HG03571 (cell line): ENCODE results near the gene AKAP10.
"Not testable (repeated sequence)": the region's sequence is repeated elsewhere in the genome, so short reads cannot be mapped to it uniquely, and the experiment has no call there.

Source experiments
- ATAC-seq: cut with Tn5 transposase; IDR thresholded peaks from one replicate; pipeline ENCODE4 v1.9.1; 2021; ENCODE audit not compliant: unreplicated experiment

Gene AKAP10

DNA sequence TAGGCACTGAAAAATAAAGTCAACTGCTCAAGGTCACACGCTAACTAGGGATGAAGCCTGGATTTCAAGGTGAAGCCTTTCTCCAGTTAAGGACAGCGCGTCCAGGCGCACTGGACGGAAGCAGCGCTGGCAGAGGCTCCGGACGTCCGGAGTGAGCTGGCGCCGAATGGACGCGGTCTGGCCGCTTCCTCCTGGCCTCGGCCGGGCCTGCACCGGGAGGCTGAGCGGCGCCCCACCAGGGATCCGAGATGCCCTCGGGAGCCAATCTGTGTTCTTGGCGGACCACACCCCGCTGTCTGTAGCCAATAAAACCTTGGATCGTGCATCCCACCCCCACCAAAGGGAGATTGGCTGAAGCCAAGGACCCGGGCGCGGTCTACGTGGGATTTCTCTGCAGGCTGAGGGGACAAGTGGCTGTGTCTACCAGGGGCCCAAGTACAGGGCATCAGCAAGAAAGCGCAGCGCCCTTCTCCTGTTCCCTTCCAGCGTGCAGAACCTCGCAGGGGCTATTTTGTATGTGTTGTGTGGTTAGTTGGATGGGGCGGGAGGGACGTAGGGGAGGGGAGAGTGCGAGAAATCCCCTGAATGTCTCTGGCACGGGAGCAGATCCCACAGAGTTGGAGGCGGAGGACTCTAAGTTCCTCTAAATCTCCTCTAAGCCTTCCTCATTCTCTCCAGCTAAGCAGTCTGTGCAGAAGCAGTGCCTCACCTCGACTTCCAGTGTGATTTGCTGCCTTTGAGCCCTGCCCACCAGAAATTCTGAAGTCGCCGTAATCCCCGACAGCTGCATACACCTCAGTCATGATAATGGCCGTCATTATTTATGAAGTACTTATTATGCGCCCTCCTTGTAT is 2.5 kb upstream of the AKAP10 start:
- ATAC-seq: no peak

DNA sequence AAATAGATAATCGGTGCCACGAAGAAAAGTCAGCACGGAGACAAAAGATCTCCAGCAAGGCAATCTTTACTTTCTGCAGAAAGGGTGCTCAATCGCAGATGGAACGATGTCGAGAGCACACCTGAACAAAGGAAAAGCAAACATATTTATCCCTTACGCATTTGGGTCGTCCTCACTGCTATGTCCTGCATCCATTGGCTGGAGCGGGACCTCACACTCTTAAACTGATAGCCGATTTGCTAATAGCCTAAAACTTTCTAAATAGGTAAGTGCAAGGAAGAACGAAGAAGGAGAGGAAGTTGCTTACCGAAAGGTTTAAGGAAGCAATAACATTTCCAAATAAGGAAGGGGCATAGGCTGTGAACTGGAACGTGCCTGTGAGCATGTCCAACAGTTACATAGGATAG is 1.2 kb upstream of the AKAP10 start:
- no peak for ATAC-seq

DNA sequence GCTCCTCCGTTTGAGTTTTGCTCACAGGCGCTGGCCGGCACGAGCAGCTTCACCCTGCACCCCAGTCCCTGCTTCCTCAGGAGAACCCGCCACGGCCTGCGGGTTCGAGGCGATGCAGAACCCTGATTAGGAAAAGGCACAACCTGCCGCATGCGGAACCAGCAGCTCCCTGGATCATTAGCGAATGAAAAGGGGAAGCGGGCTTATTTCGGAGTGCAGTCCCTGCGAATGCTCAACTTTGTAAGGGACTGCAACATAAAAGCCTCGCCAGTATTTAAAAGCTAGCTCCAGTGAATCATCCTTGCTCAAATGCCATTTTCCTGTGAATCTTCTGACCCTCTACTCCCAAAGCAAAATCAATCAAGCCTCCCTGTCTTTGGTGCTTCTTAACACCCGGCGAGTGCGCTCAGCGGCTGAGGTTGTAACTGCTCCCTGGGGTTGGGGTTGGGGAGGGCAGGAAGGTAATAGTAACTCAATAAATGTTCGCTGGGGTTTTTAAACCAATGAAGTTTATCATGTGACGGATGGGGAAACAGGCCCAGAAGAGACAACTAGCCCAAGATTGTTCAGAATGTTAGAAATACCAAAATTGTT is 678 bp upstream of the AKAP10 start:
- ATAC-seq: peak; percentile 38

DNA sequence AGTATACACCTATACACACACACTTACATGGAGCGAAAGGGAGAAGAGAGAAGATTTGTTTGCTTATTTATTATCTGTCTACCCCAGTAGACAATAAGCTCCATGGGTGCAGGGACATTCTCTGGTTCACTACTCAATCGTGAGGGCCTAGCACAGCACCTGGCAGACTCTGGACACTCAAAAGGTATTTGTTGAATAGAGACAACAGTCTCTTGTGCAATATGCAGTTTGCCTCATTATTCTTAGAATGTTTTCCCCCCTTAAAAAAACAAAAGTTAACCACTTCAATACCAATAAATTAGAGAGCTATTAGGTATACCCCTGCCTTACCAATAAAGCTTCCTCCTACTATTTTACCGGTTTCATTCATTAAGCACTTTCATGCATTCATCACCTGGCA is 2.0 kb downstream of the AKAP10 start:
- no peak for ATAC-seq

DNA sequence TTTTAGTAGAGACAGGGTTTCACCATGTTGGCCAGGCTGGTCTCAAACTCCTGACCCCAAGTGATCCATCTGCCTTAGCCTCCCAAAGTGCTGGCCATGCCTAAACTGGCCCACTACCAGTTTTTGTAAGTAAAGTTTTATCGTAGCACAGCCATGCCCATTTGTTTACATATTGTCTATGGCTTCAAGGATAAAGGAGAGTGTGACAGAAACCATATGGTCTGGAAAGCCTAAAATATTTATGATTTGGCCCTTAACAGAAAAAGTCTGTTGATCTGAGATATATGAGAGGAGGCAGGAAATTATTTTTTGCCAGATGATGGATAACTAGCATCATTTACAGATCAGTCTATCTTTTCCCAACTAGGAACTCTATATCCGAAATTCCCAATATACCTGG is 4.5 kb downstream of the AKAP10 start:
- ATAC-seq: no peak

DNA sequence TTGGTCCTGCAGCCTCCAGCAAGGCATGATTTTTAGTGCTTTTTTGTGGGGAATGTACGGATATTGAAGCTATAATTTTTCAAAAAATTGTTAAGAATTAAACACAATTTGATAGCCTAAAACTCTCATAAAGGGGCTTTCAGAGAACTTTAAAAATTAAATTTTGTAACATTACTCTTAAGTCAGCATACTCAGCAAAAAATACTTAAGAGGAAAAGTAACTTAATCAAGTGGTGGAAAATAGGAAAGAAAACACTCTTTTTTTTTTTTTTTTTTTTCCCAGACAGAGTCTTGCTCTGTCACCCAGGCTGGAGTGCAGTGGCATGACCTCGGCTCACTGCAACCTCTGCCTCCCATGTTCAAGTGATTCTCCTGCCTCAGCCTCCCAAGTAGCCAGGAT is 14.7 kb downstream of the AKAP10 start:
- not testable (repeated sequence) for ATAC-seq

DNA sequence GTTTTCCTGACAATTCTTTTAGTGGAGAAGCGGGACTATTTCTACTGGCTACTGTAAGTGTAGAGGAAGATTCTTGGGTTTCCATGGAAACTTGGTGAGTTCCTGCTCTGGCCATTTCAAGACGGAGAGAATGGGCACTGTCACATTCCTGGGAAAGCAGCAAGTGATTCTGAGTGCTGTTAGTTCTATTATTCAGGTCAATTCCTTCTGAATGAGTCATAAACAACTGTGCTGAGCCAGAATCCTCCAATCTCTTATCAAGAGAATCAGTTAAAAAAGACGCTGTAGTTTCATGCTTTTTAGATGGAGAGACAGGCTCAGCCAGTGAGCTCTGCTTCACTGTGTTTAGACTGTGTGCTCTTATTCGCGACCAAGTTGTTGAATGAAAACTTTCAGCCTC is 19.6 kb downstream of the AKAP10 start:
- ATAC-seq: no peak

DNA sequence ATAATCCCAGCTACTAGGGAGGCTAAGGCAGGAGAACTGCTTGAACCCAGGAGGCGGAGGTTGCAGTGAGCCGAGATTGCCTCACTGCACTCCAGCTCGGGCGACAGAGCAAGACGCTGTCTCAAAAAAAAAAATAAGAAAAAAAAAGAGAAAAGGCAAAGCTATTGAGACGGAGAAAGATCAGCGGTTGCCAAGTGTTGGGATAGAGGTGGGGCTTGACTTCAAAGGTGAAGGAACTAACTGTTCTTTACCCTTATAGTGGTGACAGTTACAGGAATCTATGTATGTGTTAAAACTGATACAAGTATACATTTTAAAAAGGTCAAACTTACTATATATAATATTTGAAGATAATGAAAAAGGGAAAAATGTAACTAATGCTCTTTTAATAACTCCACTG is 22.5 kb downstream of the AKAP10 start:
- ATAC-seq: no peak

DNA sequence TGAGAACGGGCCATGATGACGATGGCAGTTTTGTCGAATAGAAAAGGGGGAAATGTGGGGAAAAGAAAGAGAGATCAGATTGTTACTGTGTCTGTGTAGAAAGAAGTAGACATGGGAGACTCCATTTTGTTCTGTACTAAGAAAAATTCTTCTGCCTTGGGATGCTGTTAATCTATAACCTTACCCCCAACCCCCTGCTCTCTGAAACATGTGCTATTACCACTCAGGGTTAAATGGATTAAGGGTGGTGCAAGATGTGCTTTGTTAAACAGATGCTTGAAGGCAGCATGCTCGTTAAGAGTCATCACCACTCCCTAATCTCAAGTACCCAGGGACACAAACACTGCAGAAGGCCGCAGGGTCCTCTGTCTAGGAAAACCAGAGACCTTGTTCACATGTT is 26.2 kb downstream of the AKAP10 start:
- ATAC-seq: not testable (repeated sequence)

DNA sequence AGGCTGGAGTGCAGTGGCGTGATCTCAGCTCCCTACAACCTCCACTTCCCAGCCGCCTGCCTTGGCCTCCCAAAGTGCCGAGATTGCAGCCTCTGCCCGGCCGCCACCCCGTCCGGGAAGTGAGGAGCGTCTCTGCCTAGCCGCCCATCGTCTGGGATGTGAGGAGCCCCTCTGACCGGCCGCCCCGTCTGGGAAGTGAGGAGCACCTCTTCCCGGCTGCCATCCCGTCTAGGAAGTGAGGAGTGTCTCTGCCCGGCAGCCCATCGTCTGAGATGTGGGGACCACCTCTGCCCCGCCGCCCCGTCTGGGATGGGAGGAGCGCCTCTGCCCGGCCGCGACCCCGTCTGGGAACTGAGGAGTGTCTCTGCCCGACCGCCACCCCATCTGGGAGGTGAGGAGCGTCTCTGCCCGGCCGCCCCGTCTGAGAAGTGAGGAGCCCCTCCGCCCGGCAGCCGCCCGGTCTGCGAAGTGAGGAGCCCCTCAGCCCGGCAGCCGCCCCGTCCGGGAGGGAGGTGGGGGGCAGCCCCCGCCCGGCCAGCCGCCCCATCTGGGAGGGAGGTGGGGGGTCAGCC is 26.9 kb downstream of the AKAP10 start:
- not testable (repeated sequence) for ATAC-seq

DNA sequence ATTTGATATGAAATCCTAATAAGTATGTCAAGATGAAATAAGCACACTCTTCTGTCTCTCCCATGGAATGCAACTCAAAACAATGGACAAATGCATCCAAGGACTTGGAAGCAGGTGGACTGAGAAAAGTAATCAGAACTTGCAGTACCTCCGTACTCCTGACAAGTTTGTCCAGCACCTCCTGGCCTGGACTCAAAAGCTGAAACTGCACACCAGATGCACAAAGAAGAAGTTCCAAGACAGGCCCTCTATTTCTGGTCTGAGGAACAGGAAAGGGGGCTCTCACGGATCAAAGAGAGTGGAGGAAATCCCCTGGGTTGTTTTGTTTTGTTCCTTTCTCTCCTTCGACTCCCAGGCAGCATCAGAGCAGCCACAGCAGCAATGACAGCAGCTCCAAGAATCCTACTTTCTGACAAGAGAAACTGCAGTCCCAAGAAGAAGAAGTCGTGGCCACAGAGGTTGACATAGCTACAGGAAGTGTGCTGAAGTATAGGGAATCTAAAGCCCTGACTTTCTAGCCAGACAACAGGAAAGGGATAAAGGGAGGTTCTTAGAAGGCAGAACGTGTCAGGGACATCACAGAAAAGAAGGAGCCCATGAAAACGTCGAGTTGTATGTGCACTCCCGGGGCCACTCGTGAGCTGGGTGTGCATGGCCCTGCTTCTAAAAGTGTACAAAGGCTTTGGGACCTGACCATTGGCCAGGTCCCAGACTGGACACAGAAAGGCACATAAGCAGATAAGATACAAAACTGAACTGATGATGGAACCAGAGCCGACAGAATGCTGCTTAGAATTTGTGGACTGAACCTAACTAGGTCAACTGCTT is 29.3 kb downstream of the AKAP10 start:
- ATAC-seq: no peak

DNA sequence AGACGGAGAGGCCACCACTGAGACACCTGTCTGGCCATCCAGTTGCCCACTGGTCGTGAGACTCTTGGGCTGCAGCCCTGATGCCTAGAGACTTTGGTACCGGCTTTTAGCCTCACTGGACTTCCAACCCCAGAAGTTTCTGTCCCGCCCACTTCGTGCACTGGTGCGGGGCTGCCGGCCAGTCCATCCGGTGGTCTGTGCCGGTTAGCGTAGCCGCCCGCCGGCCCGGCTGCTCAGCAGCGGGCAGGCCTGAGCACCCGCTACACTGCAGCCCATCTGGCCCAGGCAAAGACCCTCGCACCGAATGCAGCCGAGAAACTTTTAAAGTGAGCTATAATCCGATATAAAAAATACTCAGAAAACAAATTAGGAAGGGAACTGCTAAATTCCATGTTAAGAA is 30.7 kb downstream of the AKAP10 start:
- ATAC-seq: no peak

DNA sequence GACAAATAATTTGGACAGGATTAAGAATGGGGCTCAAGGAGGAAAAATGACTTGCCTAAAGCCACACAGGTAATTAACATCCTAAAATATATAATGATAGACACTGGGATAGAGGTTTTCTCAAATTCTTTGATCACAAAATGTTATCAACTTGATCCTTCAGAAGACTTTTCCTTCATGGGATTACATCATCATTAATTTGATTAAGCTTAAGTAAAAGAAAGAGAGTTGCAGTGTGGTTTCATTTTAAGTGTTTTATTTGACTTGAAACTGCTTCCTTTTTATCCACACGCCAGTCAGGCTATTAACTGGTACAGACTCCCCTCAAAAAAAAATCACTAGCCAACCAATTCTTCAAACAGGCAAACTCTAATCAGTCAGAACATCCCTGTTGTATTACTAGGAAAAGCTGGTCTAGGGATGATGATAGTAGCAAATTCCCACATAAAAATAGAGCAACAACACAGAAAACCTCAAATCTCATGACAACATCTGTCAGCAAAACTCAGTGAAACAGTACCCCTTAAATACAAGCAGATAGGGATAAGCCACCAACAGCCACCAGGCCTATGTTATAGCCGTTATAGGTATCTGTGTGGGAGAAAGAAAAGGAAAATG is 32.5 kb downstream of the AKAP10 start:
- no peak for ATAC-seq

DNA sequence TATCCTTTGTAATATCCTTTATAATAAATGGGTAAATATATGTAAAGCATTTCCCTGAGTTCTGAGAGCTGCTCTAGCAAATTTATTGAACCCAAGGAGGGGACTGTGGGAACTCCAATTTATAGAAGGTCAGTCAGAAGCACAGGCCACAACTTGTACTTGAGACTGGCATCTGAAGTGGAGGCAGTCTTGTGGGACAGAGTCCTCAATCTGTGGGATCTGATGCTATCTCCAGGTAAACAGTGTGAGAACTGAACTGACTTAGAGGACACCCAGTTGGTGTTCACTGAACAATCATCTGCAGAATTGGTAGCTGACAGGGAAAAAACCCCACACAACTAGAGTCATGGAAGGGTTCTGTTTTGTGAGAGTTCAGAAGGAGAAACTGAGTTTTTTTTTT is 34.0 kb downstream of the AKAP10 start:
- no peak for ATAC-seq

DNA sequence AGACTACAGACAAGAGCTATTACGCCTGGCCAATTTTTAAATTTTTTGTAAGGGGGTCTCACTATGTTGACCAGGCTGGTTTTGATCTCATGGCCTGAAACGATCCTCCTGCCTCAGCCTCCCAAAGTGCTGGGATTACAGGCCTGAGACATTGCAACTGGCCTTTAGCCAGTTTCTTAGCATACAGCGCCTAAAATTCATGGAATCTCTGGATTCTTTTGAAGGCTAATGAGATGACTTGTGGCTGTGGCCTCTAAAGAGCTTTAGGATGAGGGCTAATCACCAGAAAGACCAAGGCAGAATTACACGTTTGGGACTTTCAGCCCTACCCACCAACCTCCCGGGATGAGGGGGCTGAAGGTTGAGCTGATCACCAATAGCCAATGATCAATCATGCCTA is 34.6 kb downstream of the AKAP10 start:
- no peak for ATAC-seq

DNA sequence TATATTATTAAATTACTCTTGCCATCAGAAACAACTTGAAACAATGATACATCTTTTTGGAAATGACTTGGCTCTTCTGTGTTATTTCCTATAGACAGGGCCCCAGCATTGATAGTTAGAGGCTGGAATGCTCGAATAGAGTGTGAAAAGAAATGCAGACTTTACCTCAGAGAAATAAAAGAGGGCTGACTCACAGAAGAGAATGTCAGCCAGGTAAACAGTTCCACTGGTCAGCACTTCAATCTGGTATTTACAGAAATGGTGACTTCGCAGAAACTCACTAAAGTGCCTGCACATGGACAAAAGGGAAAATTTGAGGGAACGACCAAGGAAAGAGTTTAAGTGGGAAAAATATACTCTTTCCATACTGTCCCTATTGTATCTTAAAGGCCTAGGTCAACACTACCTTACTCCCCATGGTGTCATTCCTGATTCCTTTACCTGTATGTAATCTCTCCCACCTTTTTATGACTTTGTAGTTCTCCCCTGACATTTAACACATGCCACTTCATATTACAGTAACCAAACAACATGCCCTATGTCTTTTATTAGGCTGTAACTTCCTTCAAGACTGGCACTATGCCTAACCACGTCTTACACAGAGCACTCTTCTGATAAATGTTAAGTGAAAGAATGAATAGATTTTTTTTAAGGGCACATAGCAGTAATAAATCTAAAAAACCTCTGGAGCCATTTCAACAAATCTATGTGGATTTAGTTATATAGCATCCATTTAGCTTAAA is 36.7 kb downstream of the AKAP10 start:
- no peak for ATAC-seq

DNA sequence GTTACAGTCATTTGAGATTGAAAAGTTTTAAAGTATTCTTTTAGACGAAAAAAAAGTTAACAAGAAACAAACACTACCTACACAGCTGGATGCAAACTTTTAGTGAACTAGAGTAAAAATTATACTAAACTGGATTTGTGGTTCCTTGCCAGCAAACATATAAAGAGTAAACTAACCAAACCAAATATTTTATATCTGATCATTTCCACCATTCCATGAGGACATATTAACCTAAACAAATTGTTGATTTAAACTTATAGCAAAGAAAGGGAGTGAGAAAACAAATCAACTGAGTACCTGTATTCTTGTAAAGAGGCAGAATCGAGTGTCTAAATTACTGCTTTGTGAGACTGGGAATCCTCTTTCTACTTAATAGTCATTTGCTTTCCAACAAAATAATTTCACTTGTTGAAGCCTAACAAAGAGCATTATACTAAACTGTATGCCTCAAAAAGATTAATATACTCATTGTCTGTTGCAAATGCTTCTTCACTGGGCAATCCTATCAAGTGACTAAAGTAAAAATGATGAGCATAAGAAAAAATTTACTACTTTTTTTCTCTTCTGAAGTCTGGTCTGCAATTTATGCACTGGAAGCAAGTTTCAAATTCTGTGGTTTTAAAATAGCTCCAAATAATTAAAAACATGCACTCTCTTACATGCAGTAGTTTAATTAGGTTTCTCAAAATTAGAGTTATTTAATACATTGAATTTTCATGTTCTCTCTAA is 37.5 kb downstream of the AKAP10 start:
- ATAC-seq: no peak

DNA sequence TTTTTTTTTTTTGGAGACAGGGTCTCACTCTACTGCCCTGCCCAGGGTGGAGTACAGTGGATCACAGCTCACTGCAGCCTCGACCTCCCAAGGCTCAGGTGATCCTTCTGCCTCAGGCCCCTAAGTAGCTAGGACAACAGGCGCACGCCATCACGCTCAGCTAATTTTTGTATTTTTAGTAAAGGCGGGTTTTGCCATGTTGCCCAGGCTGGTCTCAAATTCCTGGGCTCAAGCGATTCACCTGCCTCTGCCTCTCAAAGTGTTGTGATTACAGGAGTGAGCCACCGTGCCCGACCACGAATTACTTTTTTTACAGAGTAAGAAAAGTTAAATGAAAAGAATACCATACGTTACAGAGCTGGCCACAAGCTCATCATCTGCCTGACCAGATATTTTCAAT is 38.9 kb downstream of the AKAP10 start:
- ATAC-seq: no peak

DNA sequence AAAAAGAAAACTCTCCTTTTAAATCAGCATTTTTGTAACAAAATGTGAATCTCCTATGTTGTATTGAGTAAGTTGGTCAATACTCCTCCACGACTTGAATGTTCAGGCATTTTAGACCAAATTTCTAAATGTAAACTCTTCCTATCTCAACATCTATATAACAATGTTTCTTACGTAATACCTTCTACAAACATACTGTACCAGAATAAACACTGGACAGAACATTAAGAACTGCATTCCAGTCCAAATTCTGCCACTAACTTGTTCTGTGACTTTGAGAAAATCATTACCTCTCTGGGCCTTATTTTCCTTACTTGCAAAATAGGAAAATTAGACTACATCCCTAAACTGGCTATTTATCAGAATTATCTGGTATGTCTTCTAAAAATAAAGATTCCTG is 40.1 kb downstream of the AKAP10 start:
- no peak for ATAC-seq

DNA sequence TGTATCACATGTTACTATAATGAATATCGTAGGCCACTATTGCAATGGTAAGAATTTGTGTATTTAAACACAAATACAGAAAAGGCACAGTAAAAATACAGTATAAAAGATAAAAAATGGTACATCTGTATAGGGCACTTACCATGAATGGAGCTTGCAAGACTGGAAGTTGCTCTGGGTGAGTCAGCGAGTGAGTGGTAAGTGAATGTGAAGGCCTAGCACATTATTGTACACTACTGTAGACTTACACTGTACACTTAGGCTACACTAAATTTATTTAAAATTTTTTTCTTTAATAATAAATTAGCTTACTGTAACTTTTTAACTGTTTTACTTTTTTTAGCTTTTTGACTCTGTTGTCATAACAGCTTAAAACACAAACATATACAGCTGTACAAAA is 42.5 kb downstream of the AKAP10 start:
- no peak for ATAC-seq
